HUES48 (cell line): Measurements from ENCODE around the gene RERE.

Experiments
- H3K27ac ChIP-seq: one replicate; pipeline ENCODE4 v1.7.0; 2013; ENCODE audit warnings: low read depth, low read length, inconsistent platforms
- H3K27me3 ChIP-seq: 2 replicates; pipeline ENCODE4 v1.6.1; 2013; ENCODE audit warnings: mild to moderate bottlenecking, low read length; ENCODE audit not compliant: control insufficient read depth, insufficient read depth
- H3K36me3 ChIP-seq: 2 replicates; pipeline ENCODE4 v1.6.1; 2013; ENCODE audit warnings: low read length; ENCODE audit not compliant: control insufficient read depth, insufficient read depth
- H3K4me1 ChIP-seq: 2 replicates; pipeline ENCODE4 v1.6.1; 2013; ENCODE audit warnings: mild to moderate bottlenecking, low read length; ENCODE audit not compliant: control insufficient read depth, insufficient read depth
- H3K4me3 ChIP-seq: 2 replicates; pipeline ENCODE4 v1.5.1; 2013; ENCODE audit warnings: mild to moderate bottlenecking, low read depth, low read length
- H3K9ac ChIP-seq: 2 replicates; pipeline ENCODE4 v1.6.1; 2013; ENCODE audit warnings: mild to moderate bottlenecking, low read depth, low read length, moderate library complexity
- H3K9me3 ChIP-seq: 2 replicates; pipeline ENCODE4 v1.6.1; 2013; ENCODE audit warnings: low read length; ENCODE audit not compliant: control insufficient read depth, insufficient read depth

The RERE gene

DNA sequence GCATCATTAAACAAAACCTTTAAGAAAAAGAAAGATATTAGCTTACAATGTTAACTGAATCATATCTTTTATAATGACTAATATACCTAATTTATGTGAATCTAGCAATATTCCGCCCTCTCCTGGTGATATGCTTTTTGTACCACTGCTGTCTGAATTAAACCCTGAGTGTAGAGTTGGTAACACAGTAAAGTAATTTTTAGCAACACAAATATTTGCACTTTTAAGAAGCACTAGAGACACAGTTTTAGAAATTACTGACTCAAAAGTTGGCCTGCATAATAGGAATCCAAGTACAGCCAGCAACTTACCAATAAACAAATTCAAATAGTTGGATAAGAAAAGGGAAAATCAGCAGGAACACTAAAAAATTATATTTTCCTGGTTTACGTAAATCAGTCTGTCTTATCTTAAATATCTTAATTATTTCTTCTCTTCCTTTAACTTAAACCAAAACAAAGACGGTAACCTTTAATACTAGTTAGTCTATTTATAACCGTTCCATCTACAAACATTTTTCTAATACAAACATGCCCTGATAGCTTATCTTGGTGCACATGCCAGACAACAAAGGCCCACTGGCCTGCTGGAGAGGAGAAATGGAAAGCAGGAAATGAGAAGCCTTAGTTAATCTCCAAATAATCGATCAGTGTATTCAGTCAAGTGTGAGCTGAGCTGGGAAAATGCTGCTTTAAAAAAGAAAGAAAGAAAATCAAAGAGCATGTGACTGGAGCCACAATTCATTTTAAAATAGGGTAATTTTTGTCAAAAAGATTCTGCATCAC, 246.0 kb downstream of the RERE start:
- Histone ChIP-seq H3K27me3 (no peaks in the 10 kb centered on the region), H3K4me1 (peaks cover 15% of the 10 kb centered on the region; the same call in 1 of the 2 replicates), H3K36me3 (no peaks in the 10 kb centered on the region), H3K9me3 (no peaks in the 10 kb centered on the region), H3K27ac (peak overlapping the region; percentile 45), H3K9ac (no peak overlapping the region), H3K4me3 (no peak overlapping the region)

DNA sequence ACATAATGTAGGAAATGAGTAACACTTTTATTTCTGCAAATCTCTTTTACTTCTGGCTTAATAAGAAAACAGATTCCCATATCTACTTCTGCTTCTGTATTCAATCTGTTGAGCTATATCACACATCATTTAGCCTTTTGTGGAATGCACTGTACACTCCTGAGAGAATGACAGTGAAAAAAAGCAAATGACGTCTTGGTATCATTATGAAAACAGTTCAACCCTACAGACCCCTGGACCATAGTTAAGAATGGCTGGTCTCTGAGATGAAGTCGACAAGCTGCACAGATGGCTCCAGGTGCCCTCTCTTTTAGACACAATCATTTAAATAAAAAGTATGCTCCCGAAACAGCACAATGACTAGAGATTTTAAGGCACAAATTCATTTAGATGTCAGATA, 247.0 kb downstream of the RERE start:
- Histone ChIP-seq H3K9me3 (no peaks in the 10 kb centered on the region), H3K27ac (no peak overlapping the region), H3K4me3 (no peak overlapping the region), H3K36me3 (no peaks in the 10 kb centered on the region), H3K4me1 (peaks cover 15% of the 10 kb centered on the region; the same call in 1 of the 2 replicates), H3K9ac (no peak overlapping the region), H3K27me3 (no peaks in the 10 kb centered on the region)

DNA sequence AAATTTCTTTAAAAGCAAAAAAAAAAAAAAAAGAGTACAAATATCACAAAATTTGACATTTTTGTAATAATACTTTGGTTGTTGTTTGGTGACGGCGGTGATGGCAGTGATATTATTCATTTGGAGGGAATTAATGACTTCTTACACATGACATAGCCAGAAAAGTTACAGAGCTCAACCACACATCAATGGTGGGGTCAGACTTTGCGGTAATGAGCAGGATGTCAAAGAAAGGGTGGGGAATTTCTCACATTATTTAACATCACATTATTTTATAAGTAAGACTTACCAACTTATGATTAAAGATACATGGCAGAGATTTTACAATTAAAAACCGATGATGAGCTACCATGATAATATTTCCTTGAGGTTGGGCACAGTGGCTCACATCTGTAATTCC, 248.2 kb downstream of the RERE start:
- H3K4me3 ChIP-seq: no peak overlapping the region
- H3K9me3 ChIP-seq: no peaks in the 10 kb centered on the region
- H3K36me3 ChIP-seq: no peaks in the 10 kb centered on the region
- H3K4me1 ChIP-seq: peaks cover 15% of the 10 kb centered on the region; the same call in 1 of the 2 replicates
- H3K27me3 ChIP-seq: no peaks in the 10 kb centered on the region
- no peak overlapping the region for H3K27ac ChIP-seq
- no peak overlapping the region for H3K9ac ChIP-seq

DNA sequence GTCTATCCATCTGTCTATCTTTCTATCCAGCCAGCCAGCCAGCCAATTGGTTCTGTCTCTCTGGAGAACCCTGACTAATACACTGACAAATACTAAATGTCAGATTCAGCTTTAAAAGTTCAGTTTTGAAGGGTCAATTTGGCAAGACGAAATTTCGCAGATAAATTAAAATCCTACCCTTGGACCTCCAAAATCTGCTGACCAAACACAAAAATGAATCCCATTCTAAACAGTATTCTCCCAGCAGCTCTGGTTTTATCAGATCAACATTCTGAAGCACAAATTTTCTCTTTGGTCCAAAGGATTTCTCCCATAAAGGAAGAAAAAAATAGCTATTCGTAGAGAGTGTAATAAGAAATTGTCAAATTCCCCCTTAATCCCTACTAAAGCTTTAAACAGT, 248.6 kb downstream of the RERE start:
- no peaks in the 10 kb centered on the region for H3K27me3 ChIP-seq
- no peaks in the 10 kb centered on the region for H3K9me3 ChIP-seq
- H3K27ac ChIP-seq: no peak overlapping the region
- peaks cover 18% of the 10 kb centered on the region for H3K4me1 ChIP-seq
- H3K9ac ChIP-seq: no peak overlapping the region
- no peak overlapping the region for H3K4me3 ChIP-seq
- H3K36me3 ChIP-seq: no peaks in the 10 kb centered on the region

DNA sequence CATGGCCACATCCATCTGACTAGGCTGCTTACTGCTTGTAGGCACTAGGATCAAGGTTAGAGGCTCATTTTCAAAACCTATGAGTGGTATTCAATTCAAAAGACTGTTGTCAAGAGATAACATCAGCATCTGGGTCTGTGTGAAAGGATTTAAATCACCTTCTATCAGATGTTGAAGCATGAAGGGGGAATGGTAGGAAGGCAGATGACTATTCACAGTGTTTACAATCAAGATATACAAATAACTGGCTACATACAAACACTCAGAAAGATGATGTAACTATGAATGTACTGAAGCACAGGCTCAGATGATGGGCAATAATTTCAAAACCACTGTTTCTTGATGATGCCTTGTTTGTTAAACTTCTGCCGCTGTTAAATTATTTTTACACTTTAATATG, 250.3 kb downstream of the RERE start:
- Histone ChIP-seq H3K9ac (no peak overlapping the region), H3K9me3 (no peaks in the 10 kb centered on the region), H3K36me3 (no peaks in the 10 kb centered on the region), H3K27me3 (no peaks in the 10 kb centered on the region), H3K27ac (no peak overlapping the region), H3K4me3 (no peak overlapping the region), H3K4me1 (peaks cover 18% of the 10 kb centered on the region)

DNA sequence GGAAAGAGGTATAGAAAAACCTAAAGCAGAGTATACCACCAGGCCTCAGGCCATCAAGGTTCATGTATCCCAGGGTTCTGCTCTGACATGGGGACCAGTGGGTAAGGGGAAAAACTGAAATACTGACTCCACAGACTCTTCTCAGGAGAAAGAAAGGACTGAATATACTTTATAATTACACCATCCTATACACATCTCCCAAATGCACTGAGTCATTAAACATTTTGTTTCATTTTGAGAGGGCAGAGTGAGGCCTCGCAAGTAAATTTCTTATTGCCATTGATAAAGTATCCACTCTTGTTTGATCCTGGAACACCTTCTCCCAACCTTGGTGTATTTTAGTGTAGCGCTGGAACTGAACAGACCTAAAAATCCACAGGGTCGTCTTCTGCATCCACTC, 251.6 kb downstream of the RERE start:
- H3K4me1 ChIP-seq: peaks cover 20% of the 10 kb centered on the region; the same call in 1 of the 2 replicates

DNA sequence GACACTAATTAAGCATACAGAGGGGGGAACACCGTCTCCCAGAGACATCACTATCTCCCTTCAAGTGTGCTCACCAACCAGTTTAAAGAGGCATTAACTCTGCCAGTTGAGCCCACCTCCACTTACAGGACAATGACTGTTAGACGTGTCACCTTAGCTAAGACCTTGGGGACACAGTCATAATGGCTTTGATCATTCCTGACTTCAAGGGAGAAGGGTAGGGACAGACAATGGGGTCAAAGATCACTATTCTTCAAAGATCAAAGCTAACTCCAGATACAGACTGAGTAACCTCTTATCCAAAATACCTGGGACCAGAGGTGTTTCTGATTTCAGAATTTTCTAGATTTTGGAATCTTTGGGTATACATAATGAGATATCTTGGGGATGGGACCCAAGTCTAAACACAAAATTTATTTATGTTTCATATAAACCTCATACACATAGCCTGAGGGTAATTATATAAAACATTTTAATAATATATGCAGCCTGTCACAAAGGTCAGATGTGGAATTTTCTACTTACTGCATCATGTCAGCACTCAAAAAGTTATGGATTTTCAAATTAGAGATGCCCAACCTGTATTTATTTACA, 253.4 kb downstream of the RERE start:
- Histone ChIP-seq H3K4me3 (no peak overlapping the region), H3K9me3 (no peaks in the 10 kb centered on the region), H3K4me1 (peaks cover 20% of the 10 kb centered on the region; the same call in 1 of the 2 replicates), H3K27ac (peak overlapping the region; percentile 75), H3K27me3 (no peaks in the 10 kb centered on the region), H3K9ac (no peak overlapping the region), H3K36me3 (no peaks in the 10 kb centered on the region)

More for the DNA sequence above, 251.6 kb downstream of the RERE start:
- Histone ChIP-seq H3K36me3 (no peaks in the 10 kb centered on the region), H3K4me3 (no peak overlapping the region), H3K27ac (no peak overlapping the region), H3K9ac (no peak overlapping the region), H3K27me3 (no peaks in the 10 kb centered on the region), H3K9me3 (no peaks in the 10 kb centered on the region)

DNA sequence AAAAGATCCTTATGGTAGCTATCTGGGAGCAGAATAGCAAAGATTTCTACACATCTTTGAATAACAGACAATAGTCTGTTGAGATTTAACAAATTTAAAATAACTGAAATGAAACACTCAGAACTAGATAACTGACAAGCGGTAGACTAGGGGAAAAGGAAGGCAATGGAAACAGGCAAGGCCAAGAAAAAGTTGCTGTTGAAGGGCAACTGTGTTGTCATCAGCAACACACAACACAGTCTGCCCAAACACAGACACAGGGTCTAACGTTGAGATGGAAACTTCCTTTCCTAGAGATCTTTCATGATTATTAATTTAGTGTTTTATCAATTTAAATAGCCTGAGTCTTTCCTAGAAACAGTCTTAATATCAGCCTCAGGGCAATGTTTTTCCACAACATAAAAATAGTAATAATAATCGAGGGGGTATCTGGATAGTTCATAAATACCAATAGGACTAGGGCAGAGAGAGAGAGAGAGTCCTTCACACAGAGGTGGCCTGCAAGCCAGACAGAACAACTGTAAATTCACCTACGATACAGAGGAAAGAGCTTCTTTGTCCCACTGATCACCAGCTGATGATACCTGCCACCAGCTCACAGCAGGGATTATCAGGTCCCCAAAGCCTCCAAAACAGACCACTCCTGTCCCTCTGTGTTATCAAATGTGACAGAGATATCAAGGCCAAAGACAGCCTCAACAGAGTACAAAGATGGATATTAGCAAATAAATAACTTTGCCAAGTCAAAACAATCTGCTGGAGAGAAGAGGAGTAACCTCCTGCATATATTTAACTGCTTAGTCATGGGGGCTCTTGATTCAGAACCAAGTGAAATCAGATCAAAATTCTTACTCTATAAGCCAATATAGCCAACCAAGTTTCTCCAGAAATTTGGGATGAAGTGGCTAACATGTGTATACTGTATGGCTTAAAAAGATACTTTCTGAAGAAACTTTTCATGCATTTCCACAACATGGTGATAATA, 254.3 kb downstream of the RERE start:
- Histone ChIP-seq H3K4me1 (peaks cover 20% of the 10 kb centered on the region; the same call in 1 of the 2 replicates), H3K27me3 (no peaks in the 10 kb centered on the region), H3K36me3 (no peaks in the 10 kb centered on the region), H3K27ac (peak overlapping the region; percentile 75), H3K4me3 (no peak overlapping the region), H3K9me3 (no peaks in the 10 kb centered on the region), H3K9ac (no peak overlapping the region)

DNA sequence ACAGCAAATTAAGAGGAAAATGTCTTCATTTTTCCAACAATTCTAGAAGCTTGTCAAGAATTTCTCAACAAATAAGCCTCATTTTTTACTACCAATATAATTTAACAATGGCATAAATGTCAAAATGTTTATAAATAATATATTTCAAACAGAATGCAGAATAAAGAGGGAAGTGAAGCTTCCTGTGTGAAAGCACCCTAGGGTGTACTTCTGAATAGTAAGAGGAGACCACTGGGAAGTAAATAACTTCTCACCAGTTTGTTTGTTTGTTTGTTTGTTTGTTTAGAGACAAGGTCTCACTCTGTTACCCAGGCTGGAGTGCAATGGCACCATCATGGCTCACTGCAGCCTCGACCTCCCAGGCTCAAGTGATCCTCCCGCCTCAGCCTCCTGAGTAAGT, 255.2 kb downstream of the RERE start:
- Histone ChIP-seq H3K9ac (no peak overlapping the region), H3K27me3 (no peaks in the 10 kb centered on the region), H3K36me3 (0 out of 2 replicates have a peak, but pooled peaks cover 2% of the 10 kb centered on the region), H3K4me1 (peaks cover 20% of the 10 kb centered on the region; the same call in 1 of the 2 replicates), H3K9me3 (no peaks in the 10 kb centered on the region), H3K4me3 (no peak overlapping the region), H3K27ac (peak overlapping the region; percentile 75)

DNA sequence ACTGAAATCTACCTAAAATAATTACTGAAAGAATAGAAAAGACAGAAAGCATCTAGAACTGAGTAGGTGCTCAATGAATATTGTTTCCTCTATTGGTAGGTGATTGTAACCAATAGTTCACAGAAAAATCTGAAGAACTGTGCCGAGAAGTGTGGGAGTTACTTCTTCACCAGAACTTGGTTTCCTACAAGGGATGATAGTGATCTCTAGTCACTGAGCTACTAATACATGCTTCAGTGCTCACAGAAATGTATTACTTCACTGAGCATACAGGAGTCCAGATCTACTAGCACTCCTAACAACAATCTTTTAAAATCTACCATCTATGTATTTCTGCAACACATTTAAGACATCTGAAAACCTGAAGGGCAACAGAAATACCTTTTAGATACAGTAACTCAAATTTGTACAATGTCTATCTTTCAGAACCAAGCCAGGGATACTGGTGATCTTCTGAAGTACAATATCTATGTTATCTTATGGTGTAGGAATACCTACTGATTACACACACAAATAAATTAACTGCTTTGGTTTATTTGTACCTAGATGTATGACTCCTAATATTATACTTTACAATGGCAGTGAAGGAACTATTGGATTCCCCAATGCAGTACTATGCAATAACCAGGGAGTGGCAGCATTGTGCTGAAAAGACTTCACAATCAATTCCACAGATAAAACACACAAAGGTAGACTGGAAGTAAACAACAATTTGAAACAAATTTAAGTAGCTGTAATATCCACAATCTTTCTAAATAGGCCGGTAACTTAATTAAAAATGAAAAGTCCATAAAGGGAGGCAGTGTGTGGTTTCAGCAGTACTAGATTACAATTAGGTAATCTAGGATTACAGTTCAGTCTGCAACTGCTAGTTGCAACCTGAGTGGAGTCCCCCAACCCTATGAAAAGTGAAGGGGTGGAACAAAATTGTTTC, 256.6 kb downstream of the RERE start:
- H3K9ac ChIP-seq: no peak overlapping the region
- peak overlapping the region; percentile 59 for H3K27ac ChIP-seq

More for the DNA sequence above, 256.6 kb downstream of the RERE start:
- Histone ChIP-seq H3K4me3 (no peak overlapping the region), H3K36me3 (peaks cover 16% of the 10 kb centered on the region), H3K9me3 (no peaks in the 10 kb centered on the region), H3K4me1 (peaks cover 20% of the 10 kb centered on the region; the same call in 1 of the 2 replicates), H3K27me3 (no peaks in the 10 kb centered on the region)
